ENCODE results near the gene KIF2C.

- no peak for TF ChIP-seq CTCF (conservative IDR thresholded peaks at IDR 0.05; ENCODE audit: low read length)
- TF ChIP-seq EZH2phosphoT487 (IDR thresholded peaks at IDR 0.05; ENCODE audit: borderline replicate concordance, low read depth, low read length) = no peak
Observed at GRCh38 chr1:44701141-44701573, 38.5 kb upstream of the KIF2C start.

All from OCI-LY7 (cell line).